Pancreas (tissue), 10 donors: Measurements from ENCODE around the gene POLR3K. TPM values are rescaled to one million over a fixed set of nuclear protein-coding genes. Genes with fewer than 3 reads are reported as not detected.
"Not testable (repeated sequence)": the region's sequence is repeated elsewhere in the genome, so short reads cannot be mapped to it uniquely, and the experiment has no call there.

Experiments used
- ATAC-seq, 4 donors: fragments of 200-7000 bp; cut with Tn5 transposase; one replicate each; pipeline versions ENCODE4 v1.8.0 to v1.9.1; 2020; ENCODE audit warnings: mild to moderate bottlenecking in 4 of 4, moderate library complexity in 4 of 4
- DNase-seq, 6 donors: peaks; one replicate each; pipeline ENCODE4 v3.0.0-alpha.2; 2020
- FAIRE-seq: peaks from 2 replicates; lab custom pipeline; 2012; peaks lifted over from hg19 to GRCh38; lab: Jason Lieb, UNC
- H3K27ac ChIP-seq, 4 donors: fragments of 200-600 bp; sonication (generic); 1 replicate in 3 of 4; 2 replicates in 1 of 4; pipeline versions ENCODE4 v1.5.0 to v1.8.0; 2020
- H3K27me3 ChIP-seq, 4 donors: fragments of 200-600 bp; one replicate each; pipeline ENCODE4 v1.8.0; 2021
- H3K36me3 ChIP-seq, 3 donors: fragments of 200-600 bp; sonication (generic) in 1 of 3; one replicate each; pipeline versions ENCODE4 v1.5.0 to v1.8.0; 2020 to 2021
- H3K4me1 ChIP-seq, 3 donors: fragments of 200-600 bp; one replicate each; pipeline ENCODE4 v1.8.0; 2021
- H3K4me3 ChIP-seq, 4 donors: fragments of 200-600 bp; sonication (generic) in 2 of 4; one replicate each; pipeline versions ENCODE4 v1.5.0 to v1.8.0; 2020 to 2021
- H3K9me3 ChIP-seq, 4 donors: fragments of 200-600 bp; one replicate each; pipeline ENCODE4 v1.8.0; 2021
- WGBS, 2 donors: extraction: QIAGEN DNeasy Blood & Tissue Kit; methylation state at CpG; one replicate each; pipeline ENCODE4 v1.1.7; 2013; 5-methylcytosine and 5-hydroxymethylcytosine counted together
- intact Hi-C, 3 donors: fragments of 100-400 bp; cut with DNase I; formaldehyde crosslinking; loops; one replicate each; pipeline versions ENCODE4 v1.11.1 to v1.14.2; 2022
- polyA plus RNA-seq, 2 donors: library from polyadenylated mRNA; stranded (reverse); fragments of 200-250 nt; gene quantifications; one replicate each; pipeline ENCODE4 v1.2.3, GENCODE V29; 2013
- total RNA-seq, 6 donors: library from RNA; stranded (reverse); fragmentation: NEBNext Ultra II Directional in 4 of 6; extraction: Animal tissue kit (Norgen Biotek cat#: 25700) in 4 of 6; gene quantifications; one replicate each; pipeline versions ENCODE4 v1.2.1 to v1.2.4, GENCODE V29; 2021 to 2023
- TF ChIP-seq, protein P1 (sequence below), 4 donors: fragments of 200-600 bp; sonication (generic) in 3 of 4; IDR thresholded peaks; one replicate each; pipeline versions ENCODE4 v1.5.0 to v1.8.0; 2021; ENCODE audit warnings: antibody characterized with exemption in 4 of 4
- donor health status: healthy with polysubstance abuse.
- donor health status: DM: no; HTN: no; CAD: no; lungs with moderate emphysema.
- donor health status: DM: no; HTN: no; CAD: no.
- donor health status: control.
- donor health status: control.
- donor health status: Bipolar disorder and iron deficiency.
- donor health status: DM: yes; HTN: yes; CAD: no.
- donor health status: DM: no; HTN: no; CAD: no.
- donor health status: DM: no; HTN: no; CAD: no.
- donor health status: DM: yes; HTN: yes; CAD: no.

The POLR3K gene
- total and polyA plus RNA-seq, 8 donors: 2.8 to 5.3 (median 4.1) TPM

DNA sequence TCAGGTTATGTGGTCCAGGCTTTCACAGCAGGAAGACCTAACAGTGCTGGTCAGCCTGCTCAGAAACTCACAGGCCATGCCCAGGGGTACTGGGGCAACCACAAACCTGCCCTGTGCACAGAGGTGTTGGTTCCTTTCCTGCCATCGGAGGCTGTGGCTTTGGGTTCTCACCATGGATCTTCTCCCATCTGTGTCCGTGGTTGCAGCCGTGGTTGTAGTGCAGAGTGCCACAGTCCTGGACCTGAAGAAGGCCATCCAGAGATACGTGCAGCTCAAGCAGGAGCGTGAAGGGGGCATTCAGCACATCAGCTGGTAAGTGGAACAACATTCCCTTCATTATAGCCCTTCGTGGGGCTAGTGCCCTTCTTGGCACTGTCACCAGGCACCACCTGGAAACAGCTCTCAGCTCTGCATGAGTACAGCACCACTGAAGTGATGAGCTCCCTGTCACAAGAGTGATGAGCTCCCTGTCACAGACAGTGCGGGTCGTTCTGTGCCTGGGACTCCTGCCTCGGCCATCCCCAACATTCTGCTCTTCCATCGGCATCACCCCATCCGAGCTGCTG lies 2.2 kb upstream of the POLR3K start:
- ATAC-seq: no peak
- Histone ChIP-seq H3K27ac (no peak overlapping the region), H3K9me3 (no peaks in the 10 kb centered on the region), H3K27me3 (no peaks in the 10 kb centered on the region), H3K4me3 (no peak overlapping the region), H3K36me3 (peaks cover 0 to 16% (median 0%) of the 10 kb centered on the region in 3 donors), H3K4me1 (peaks cover 0 to 5% (median 0%) of the 10 kb centered on the region in 3 donors)
- 86 to 92% methylated on average over 11 of the region's 11 CpGs for WGBS, 2 donors
- TF ChIP-seq, protein P1, sequence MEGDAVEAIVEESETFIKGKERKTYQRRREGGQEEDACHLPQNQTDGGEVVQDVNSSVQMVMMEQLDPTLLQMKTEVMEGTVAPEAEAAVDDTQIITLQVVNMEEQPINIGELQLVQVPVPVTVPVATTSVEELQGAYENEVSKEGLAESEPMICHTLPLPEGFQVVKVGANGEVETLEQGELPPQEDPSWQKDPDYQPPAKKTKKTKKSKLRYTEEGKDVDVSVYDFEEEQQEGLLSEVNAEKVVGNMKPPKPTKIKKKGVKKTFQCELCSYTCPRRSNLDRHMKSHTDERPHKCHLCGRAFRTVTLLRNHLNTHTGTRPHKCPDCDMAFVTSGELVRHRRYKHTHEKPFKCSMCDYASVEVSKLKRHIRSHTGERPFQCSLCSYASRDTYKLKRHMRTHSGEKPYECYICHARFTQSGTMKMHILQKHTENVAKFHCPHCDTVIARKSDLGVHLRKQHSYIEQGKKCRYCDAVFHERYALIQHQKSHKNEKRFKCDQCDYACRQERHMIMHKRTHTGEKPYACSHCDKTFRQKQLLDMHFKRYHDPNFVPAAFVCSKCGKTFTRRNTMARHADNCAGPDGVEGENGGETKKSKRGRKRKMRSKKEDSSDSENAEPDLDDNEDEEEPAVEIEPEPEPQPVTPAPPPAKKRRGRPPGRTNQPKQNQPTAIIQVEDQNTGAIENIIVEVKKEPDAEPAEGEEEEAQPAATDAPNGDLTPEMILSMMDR (IDR thresholded peaks at IDR 0.05): no peak
- no peak for FAIRE-seq
- DNase-seq: peak in 3 of 6 donors; percentile 13 to 42 (median 21)
- intact Hi-C loops: no loop called here

DNA sequence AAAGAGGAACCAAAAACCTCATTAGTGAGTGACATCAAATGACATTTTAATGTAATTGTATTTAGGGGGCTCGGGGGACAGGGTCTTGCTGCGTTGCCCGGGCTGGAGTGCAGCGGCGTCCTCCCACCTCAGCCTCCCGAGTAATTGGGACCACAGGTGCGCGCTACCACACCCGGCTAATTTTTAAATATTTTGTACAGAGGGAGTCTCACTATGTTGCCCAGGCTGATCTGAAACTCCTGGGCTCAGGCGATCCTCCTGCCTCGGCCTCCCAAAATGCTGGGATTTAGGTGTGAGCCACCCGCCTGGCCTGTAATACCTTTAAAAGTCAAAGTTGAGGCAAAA lies 801 bp upstream of the POLR3K start:
- ATAC-seq (no peak), DNase-seq (no peak), FAIRE-seq (no peak)
- Histone ChIP-seq H3K27ac (no peak overlapping the region), H3K4me3 (peak overlapping the region; percentile 42 to 93 (median 72)), H3K4me1 (peaks cover 0 to 5% (median 0%) of the 10 kb centered on the region in 3 donors), H3K27me3 (no peaks in the 10 kb centered on the region), H3K9me3 (no peaks in the 10 kb centered on the region), H3K36me3 (peaks cover 0 to 9% (median 0%) of the 10 kb centered on the region in 3 donors)
- intact Hi-C loops: no loop called here
- TF ChIP-seq, protein P1 (IDR thresholded peaks at IDR 0.05): no peak
- WGBS, 2 donors: 39 to 46% methylated on average over 12 of the region's 12 CpGs

DNA sequence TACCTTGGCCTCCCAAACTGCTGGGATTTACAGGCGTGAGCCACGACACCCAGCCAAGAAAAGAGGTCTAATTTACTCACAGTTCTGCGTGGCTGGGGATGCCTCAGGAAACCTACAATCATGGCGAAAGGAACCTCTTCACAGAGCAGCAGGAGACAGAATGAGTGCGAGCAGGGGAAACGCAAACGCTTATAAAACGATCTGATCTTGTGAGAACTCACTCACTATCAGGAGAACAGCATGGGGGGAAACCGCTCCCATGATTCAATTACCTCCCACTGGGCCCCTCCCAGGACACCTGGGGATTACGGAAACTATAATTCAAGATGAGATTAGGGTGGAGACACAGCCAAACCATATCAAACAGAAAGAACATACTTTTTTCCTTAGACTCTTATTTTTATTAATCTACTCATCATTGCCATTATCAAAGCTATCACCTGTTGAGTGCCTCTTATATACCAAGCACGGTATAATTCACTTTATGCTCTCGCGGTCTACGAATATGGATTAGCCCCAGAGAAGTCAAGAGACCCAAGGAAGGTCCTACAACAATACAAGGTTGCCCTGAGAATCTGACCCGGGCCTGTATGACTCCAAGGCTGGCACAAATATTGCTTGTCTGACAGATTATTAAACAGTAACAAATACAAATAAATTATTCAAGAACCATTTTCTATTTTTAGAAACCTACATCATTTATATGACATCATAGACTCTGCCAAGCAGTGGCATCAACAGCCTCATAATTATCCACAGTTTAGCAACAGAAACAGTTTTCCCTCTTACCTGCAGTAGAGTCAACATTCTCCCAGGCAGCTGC lies 2.4 kb downstream of the POLR3K start:
- no peak for FAIRE-seq
- H3K4me3 ChIP-seq: no peak overlapping the region
- WGBS, 2 donors: 84 to 86% methylated on average over 15 of the region's 15 CpGs
- H3K27me3 ChIP-seq: no peaks in the 10 kb centered on the region
- H3K27ac ChIP-seq: no peak overlapping the region
- DNase-seq: no peak
- no peaks in the 10 kb centered on the region for H3K9me3 ChIP-seq
- ATAC-seq: no peak
- H3K4me1 ChIP-seq: peaks cover 0 to 5% (median 0%) of the 10 kb centered on the region in 3 donors
- intact Hi-C loops: no loop called here
- H3K36me3 ChIP-seq: no peaks in the 10 kb centered on the region
- TF ChIP-seq, protein P1 (IDR thresholded peaks at IDR 0.05): no peak

DNA sequence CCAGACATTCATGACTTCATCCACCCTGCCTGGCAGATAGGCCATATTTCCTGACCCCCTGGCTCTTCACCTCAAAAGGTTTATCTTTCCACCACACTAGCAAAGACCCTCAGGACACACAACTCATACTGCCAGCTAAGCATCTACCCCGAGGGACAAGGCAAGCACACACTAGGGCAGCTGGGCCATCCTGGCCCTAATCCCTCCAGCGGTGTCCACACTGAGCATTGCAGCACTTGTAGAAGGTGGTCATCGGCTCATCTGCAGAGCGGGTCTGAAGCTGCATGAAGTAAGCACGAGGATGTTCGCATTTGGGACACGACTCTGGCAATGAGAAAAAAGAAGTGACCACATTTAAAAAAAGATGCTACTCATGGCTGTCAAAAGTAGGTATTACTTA lies 6.2 kb downstream of the POLR3K start:
- ATAC-seq: no peak
- intact Hi-C loops: no loop called here
- H3K4me3 ChIP-seq: no peak overlapping the region
- H3K36me3 ChIP-seq: no peaks in the 10 kb centered on the region
- no peaks in the 10 kb centered on the region for H3K27me3 ChIP-seq
- TF ChIP-seq, protein P1 (IDR thresholded peaks at IDR 0.05): no peak
- no peaks in the 10 kb centered on the region for H3K4me1 ChIP-seq
- no peak for DNase-seq
- no peaks in the 10 kb centered on the region for H3K9me3 ChIP-seq
- WGBS, 2 donors: 96 to 99% methylated on average over 7 of the region's 7 CpGs
- FAIRE-seq: no peak
- H3K27ac ChIP-seq: no peak overlapping the region

DNA sequence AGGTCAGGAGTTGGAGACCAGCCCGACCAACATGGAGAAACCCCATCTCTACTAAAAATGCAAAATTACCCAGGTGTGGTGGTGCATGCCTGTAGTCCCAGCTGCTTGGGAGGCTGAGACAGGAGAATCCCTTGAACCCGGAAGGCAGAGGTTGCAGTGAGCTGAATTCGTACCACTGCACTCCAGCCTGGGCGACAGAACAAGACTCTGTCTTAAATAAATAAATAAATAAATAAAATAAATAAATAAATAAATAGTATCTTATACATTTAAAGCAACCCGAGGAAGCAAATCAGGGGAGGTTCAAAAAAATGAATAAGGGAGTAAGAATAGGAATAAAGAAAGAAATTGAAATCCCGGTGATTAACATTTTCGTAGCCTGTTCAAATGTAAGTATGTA lies 6.9 kb downstream of the POLR3K start:
- H3K27ac ChIP-seq, H3K4me3 ChIP-seq, H3K36me3 ChIP-seq, H3K4me1 ChIP-seq, DNase-seq, H3K27me3 ChIP-seq, ATAC-seq, FAIRE-seq, intact Hi-C loops, H3K9me3 ChIP-seq: not testable (repeated sequence)
- 97% methylated on average over 7 of the region's 7 CpGs for WGBS, 2 donors
